NCI-H524 treated with DMSO at 0.1 percent for 48 hours (cell line): ENCODE data around the gene SLC6A7.

Source experiments
- DNase-seq: peaks from one replicate; lab custom pipeline; 2025; lab: John Stamatoyannopoulos, UW

SLC6A7 gene

GRCh38 chr5:150195736-150196485 is 6.0 kb downstream of the SLC6A7 start:
- DNase-seq, result no peak

- DNase-seq, result no peak
These were observed 6.7 kb downstream of the SLC6A7 start for GRCh38 chr5:150196514-150196913.

DNA sequence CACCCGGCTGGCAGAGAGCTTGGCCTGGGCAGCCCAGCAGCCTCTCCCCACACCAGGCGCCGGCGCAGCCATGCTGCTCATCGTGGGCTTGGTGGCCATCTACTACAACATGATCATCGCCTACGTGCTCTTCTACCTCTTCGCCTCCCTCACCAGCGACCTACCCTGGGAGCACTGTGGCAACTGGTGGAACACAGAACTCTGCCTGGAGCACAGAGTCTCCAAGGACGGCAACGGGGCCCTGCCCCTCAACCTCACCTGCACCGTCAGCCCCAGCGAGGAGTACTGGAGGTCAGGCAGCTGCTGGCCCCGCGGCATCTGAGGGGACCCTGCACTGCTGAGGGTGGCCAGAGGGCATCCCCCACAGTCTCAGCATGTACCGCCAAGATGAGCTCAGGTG is 7.1 kb downstream of the SLC6A7 start:
- DNase-seq, result no peak

GRCh38 chr5:150197476-150197875 is 7.6 kb downstream of the SLC6A7 start:
- DNase-seq, result no peak

- no peak for DNase-seq
These were observed 12.6 kb downstream of the SLC6A7 start for GRCh38 chr5:150202501-150202900.

- no peak for DNase-seq
These were observed 14.1 kb downstream of the SLC6A7 start for GRCh38 chr5:150203832-150204589.

GRCh38 chr5:150204590-150204960 is 14.7 kb downstream of the SLC6A7 start:
- no peak for DNase-seq

DNA sequence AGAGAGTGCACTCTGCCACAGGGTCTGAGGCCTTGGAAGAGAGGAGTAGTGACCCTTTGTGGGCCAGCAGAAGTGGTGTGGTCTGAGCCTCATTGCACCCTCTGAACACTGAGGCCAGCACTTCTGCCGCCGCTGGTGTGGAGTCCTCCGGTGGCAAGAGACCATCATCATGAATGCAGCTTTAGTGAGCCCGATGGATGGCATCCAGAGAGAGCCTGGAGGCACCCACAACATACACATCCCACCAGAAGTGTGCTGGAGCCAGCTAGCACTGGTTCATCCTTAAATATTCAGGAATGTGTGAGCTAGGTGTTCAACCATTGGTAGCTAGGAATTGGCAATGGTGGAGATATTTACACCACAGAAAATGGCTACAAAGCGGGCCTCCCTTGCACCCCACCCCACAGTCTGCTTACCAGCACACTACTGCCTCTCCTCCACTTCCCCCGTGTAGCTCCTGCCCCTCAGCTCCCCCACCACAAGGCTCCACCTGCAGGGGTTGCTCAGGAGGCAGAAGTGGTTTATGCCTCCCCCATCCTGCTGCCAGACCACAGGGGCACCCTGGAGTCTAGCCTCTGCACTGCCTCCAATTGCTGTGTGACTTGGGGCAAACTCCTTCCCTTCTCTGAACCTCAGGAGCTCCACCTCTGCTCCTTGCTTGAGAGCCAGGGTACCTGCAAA is 16.4 kb downstream of the SLC6A7 start:
- DNase-seq, result no peak

DNA sequence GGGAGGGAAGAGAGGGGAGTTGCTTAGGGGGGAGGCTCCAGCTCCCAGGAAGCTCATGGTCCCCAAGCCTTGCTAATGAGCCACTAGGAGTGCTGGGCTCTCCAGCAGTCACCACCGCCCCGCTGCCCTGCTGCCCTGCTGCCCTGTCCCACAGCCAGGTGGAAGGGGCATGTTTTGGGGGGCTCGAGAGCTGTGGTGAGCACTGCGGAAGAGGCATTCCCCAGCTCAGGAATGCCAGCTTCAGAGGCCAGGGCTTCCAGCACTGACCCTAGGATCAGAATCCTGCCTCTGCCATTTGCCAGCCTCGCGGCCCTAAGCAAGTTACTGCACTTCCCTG is 16.9 kb downstream of the SLC6A7 start:
- DNase-seq, result no peak

GRCh38 chr5:150208187-150209098 is 18.6 kb downstream of the SLC6A7 start:
- no peak for DNase-seq

- no peak for DNase-seq
These were observed 19.3 kb downstream of the SLC6A7 start for GRCh38 chr5:150209099-150209635.

- no peak for DNase-seq
These were observed 20.8 kb downstream of the SLC6A7 start for GRCh38 chr5:150210644-150211043.

GRCh38 chr5:150211156-150212030 is 21.5 kb downstream of the SLC6A7 start:
- DNase-seq, result no peak

GRCh38 chr5:150213530-150213929 is 23.7 kb downstream of the SLC6A7 start:
- no peak for DNase-seq

DNA sequence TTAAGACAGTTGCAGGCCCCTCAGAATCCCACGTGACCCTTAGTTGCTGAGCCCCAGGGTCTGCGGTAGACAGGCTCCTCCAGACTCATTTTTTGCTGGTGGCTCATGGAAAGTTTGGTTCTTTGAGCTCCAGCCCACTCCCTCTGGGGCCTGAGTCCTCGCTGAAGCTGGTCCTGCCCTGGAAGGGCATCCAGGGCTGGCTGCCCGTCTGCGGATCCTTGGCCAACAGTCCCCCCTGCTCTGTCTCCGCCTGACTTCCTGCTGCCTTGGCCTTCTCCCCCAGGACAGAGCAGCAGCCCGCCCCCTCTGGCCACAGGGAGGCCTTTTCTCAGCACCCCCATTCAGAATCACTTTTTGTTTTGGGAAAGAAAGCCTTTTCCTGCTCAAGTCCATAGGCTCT is 24.4 kb downstream of the SLC6A7 start:
- DNase-seq, result no peak

DNA sequence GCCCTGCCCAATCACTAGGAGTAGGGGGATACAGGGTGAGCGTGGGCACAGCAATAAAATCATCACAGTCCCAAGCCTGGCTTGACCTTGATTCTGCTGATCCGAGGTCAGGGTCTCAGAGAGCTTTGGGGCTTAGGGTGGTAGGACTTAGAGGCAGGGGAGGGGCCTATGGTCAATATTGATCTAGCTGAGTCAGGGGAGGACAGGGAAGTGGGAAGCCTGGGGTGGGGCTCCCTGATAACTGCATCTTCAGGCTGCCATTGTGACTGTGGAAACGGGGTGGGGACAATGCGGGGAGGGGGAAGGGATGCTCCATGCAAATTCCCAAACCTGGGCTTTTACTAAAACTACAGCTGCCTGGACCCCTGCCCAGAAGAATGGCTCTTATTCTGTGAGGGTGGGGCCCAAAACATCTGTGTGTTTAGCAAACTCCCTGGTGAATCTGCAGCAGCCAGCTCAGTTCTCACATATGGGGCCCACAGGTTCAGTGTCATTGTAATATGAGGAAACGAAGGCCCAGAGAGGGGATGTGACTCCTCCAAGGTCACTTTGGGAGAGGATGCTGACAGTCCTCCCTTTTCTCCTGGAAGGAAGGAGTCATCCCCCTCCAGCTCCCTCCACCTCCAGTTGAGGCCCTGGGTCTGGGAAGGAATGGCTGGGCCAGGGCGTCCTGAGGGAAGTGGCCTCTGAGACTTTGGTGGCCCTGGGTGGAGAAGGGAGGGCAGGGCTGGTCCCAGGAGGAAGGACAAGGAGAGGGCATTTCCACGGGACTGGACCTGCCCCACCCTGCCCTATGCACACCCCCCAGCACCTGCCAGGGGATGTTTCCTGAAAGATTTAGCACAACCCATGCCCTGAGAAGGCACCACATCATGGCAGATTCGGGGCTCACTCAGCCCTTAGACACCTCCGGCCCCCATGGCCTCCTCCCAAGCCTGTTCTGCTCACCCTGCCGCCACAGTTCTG is 26.4 kb downstream of the SLC6A7 start:
- DNase-seq, result no peak

DNA sequence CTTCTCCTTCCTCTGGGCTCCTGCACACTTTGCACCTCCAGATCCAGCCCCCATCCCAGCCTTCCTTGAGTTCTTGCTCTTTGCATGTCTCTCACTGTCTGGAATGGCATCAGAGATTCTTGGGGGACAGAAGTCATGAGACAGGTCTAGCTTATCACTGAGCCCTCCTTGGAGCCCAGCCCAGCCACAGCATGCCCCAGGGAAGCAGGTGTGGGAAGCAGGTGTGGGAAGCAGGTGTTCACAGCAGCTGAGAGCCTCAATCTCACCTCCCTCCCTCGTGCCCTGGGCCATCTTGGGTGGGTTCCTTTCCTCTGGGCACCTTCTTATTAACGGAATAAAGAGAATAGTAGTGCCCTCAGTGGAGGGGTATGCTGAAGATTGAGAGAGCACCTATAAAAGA is 27.2 kb downstream of the SLC6A7 start:
- no peak for DNase-seq

DNA sequence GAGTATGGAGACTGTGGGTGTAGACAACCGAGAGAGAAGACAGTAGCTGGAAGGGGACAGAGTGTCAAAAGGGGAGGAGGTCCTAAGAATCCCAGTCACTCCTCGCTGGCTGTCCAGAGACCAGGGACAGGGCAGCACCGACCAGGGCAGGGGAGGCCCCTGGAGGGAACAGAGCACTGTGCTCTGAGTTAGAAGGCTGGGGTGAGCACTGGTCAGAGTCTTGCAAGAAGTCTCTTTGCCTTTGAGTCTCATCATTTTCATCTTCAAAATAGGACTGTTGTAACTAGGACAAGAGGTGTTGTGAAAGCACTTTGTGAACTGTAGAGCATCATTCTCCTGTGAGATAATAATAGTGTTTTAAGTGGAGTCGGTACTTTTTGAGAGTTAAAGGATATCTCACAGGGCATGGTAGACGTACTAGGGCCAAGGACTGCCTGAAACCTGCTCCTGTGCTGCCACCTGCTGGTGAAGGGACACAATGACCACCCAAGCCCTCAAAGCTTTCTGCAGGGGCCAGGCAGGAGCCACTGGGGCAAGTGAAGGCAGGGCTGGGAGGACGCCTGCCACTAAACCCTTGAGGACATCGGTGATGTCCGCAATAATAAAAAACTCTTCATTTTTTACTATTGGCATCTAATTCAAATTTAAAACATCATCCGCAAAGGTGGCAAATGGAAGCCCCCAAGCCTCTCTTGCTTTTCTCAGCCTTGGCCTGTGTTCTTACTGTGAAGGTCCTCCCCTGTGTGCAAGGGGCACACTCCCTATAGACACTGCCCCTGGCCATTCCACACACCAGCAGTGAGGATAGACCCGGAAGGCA is 28.2 kb downstream of the SLC6A7 start:
- peak; percentile 4 for DNase-seq

DNA sequence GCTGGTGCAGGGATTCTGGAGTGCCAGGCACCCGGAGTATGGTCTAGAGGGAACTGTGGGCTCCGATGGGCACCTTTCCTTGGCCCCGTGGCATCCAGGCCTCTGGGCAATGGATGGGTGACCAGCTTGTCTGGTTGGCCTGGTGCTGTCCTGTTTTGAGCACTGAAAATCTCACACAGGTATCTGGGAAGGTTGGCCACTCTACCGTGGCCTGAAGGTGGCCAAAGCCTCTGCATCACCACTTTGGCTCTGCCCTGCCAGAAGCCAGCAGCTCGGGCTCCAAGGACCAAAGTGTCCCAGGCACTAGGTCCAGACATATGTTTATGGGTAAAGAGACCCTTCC is 28.8 kb downstream of the SLC6A7 start:
- DNase-seq, result no peak
